ENCODE data around the gene PEAR1. TPM values are rescaled to one million over a fixed set of nuclear protein-coding genes. Genes with fewer than 3 reads are reported as not detected.

PEAR1 gene
- total and polyA plus RNA-seq, 2 of the 8 experiments (the other 6 are each of a cell fraction or from before 2014, with no cell fraction given): 0.63 to 0.71 TPM

DNA sequence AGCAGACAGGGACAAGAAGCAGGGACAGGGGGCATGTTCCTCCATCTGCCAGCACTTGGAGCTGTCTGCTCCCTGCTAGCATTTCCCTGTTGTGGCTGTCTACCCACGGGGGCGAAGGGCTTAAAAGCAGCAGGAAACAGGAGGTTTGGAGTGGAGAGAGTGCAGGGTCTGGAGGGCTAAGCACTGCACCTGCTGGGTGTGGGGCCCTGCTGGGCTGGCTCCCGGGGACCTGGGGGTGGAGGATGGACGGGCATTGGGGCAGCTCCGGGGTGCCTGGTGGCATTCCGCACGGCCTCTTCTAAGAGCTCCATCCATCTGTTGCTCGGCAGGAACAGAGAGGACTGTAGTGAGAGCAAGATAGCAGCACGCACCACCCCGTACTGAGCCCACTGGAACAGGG is 48.2 kb downstream of the PEAR1 start:
- no peak for DNase-seq (ENCODE audit: low read depth in 1 of 2, low spot score in 2 of 2)
- Histone ChIP-seq H3K27me3 (replicated peaks in 1 of 4; ENCODE audit: control insufficient read depth in 3 of 4, extremely low read depth in 1 of 4, insufficient read depth in 3 of 4, low read length in 3 of 4) (no peaks in the 10 kb centered on the region), H2BK15ac (ENCODE audit: low read length) (no peak overlapping the region), H3K4ac (replicated peaks; ENCODE audit: insufficient read length, low read depth, low read length) (no peak overlapping the region), H4K20me1 (replicated peaks in 1 of 2; ENCODE audit: control insufficient read depth in 1 of 2, insufficient read depth in 2 of 2, low read length in 2 of 2) (peaks cover 7 to 11% of the 10 kb centered on the region in 2 experiments), H4K91ac (replicated peaks; ENCODE audit: insufficient read length, low read length) (no peak overlapping the region), H3K79me2 (ENCODE audit: control insufficient read depth in 1 of 2, insufficient read depth in 2 of 2, low read length in 2 of 2) (no peaks in the 10 kb centered on the region), H2AFZ (ENCODE audit: low read length) (no peak overlapping the region), H3K23ac (ENCODE audit: insufficient read length) (no peak overlapping the region), H2BK20ac (ENCODE audit: low read length) (no peak overlapping the region), H2BK120ac (replicated peaks; ENCODE audit: low read depth, low read length) (no peak overlapping the region), H3K79me1 (ENCODE audit: low read depth, low read length) (peaks cover 2% of the 10 kb centered on the region), H3K4me3 (ENCODE audit: extremely low read depth in 1 of 4, insufficient read depth in 2 of 4, low read depth in 3 of 4, low read length in 4 of 4) (no peak overlapping the region), H3K4me2 (ENCODE audit: insufficient read depth in 1 of 2, low read depth in 2 of 2, low read length in 2 of 2) (no peak overlapping the region), H3K18ac (ENCODE audit: extremely low read depth, low read length) (no peak overlapping the region), H2BK5ac (ENCODE audit: low read depth, low read length) (no peak overlapping the region), H3K27ac (ENCODE audit: low read depth, low read length) (no peak overlapping the region), H4K8ac (ENCODE audit: extremely low read depth, insufficient read depth, low read length) (no peak overlapping the region), H3K9ac (replicated peaks in 1 of 4; ENCODE audit: extremely low read depth in 1 of 4, low read depth in 3 of 4, low read length in 3 of 4) (no peak overlapping the region), H3K23me2 (ENCODE audit: low read depth, low read length) (no peaks in the 10 kb centered on the region; the same call in 1 of the 2 replicates), H3K14ac (ENCODE audit: insufficient read length) (no peak overlapping the region), H2BK12ac (ENCODE audit: low read depth, low read length) (no peak overlapping the region), H2AK5ac (ENCODE audit: low read depth, low read length) (no peak overlapping the region), H3K36me3 (ENCODE audit: control insufficient read depth in 2 of 4, insufficient read depth in 4 of 4, low read length in 3 of 4) (peaks cover 39 to 77% (median 54%) of the 10 kb centered on the region in 4 experiments), H4K5ac (ENCODE audit: insufficient read length, low read depth, low read length) (no peak overlapping the region), H3K4me1 (replicated peaks in 1 of 4; ENCODE audit: control insufficient read depth in 3 of 4, insufficient read depth in 4 of 4, low read length in 3 of 4) (no peaks in the 10 kb centered on the region), H3K9me3 (ENCODE audit: insufficient read depth in 2 of 2, low read depth in 1 of 2, low read length in 1 of 2) (no peaks in the 10 kb centered on the region), H3K56ac (replicated peaks; ENCODE audit: insufficient read length, low read depth, low read length) (no peak overlapping the region)
- ChIA-PET POLR2A (ENCODE audit: partially characterized antibody) (no interaction called here), CTCF (ENCODE audit: partially characterized antibody) (interaction anchor here (1.1 to 2.2 kb wide), 4 partner anchors 12 to 30 kb away, joined by 3 to 9 read pairs (median 4); no protein-coding TSS in a partner anchor)
- TF ChIP-seq, protein P1, sequence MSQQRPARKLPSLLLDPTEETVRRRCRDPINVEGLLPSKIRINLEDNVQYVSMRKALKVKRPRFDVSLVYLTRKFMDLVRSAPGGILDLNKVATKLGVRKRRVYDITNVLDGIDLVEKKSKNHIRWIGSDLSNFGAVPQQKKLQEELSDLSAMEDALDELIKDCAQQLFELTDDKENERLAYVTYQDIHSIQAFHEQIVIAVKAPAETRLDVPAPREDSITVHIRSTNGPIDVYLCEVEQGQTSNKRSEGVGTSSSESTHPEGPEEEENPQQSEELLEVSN (IDR thresholded peaks at IDR 0.05): no peak
- no peak for TF ChIP-seq CHD2 (IDR thresholded peaks at IDR 0.05; ENCODE audit: low read length)
- TF ChIP-seq, protein P2, sequence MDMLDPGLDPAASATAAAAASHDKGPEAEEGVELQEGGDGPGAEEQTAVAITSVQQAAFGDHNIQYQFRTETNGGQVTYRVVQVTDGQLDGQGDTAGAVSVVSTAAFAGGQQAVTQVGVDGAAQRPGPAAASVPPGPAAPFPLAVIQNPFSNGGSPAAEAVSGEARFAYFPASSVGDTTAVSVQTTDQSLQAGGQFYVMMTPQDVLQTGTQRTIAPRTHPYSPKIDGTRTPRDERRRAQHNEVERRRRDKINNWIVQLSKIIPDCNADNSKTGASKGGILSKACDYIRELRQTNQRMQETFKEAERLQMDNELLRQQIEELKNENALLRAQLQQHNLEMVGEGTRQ (IDR thresholded peaks at IDR 0.05; ENCODE audit: low read length): no peak
- TF ChIP-seq CREB1 (IDR thresholded peaks at IDR 0.05): no peak
- TF ChIP-seq SP4 (IDR thresholded peaks at IDR 0.05; ENCODE audit: low read length): no peak
- TF ChIP-seq SIX5 (IDR thresholded peaks at IDR 0.05; ENCODE audit: low read depth, low read length): no peak
- TF ChIP-seq SIRT6 (IDR thresholded peaks at IDR 0.05; ENCODE audit: low read length): no peak
- TF ChIP-seq CBX8 (IDR thresholded peaks at IDR 0.05; ENCODE audit: borderline replicate concordance, low read depth, low read length): no peak
- no peak for TF ChIP-seq RAD21 (IDR thresholded peaks at IDR 0.05 in 1 of 2, conservative IDR thresholded peaks at IDR 0.05 in 1 of 2; ENCODE audit: low read depth in 2 of 2, low read length in 2 of 2)
- TF ChIP-seq GABPA (IDR thresholded peaks at IDR 0.05; ENCODE audit: borderline replicate concordance, insufficient read depth, low read length): no peak
- no peak for TF ChIP-seq SP1 (IDR thresholded peaks at IDR 0.05; ENCODE audit: low read depth, low read length)
- no peak for TF ChIP-seq POLR2A (IDR thresholded peaks at IDR 0.05; ENCODE audit: control extremely low read depth in 1 of 2, low read depth in 2 of 2, low read length in 2 of 2)
- FAIRE-seq: no peak
- WGBS, 2 experiments (ENCODE audit: extremely low coverage in 1 of 2, insufficient coverage in 1 of 2, insufficient read length in 1 of 2, insufficient replicate concordance in 2 of 2, low coverage in 1 of 2, low lambda C conversion rate in 2 of 2, missing lambda C conversion rate in 1 of 2): 94% methylated on average over 10 of the region's 10 CpGs; no CpG with 5 or more reads in 1 of the 2 experiments
